ENCODE data around the gene KIF5C. TPM values are rescaled to one million over a fixed set of nuclear protein-coding genes. Genes with fewer than 3 reads are reported as not detected.

The KIF5C gene
- polyA plus RNA-seq, 1 donor (not counting 4 experiments of a cell fraction or from before 2014, with no cell fraction given), result 0.03 TPM

GRCh38 chr2:148885988-148886387 is 11.0 kb downstream of the KIF5C start:
- no peak overlapping the region for H3K9ac ChIP-seq (ENCODE audit: control insufficient read depth, extremely low read depth, insufficient read depth, low read length)
- no peak overlapping the region for H3K4me2 ChIP-seq (ENCODE audit: control insufficient read depth, extremely low read depth, insufficient read depth, low read depth, low read length)
- H3K4me1 ChIP-seq (ENCODE audit: control insufficient read depth, extremely low read depth, insufficient read depth, low read length), result no peaks in the 10 kb centered on the region
- H3K27me3 ChIP-seq (ENCODE audit: control insufficient read depth, extremely low read depth, insufficient read depth, low read length), result peaks cover 48% of the 10 kb centered on the region
- no peak overlapping the region for H2AFZ ChIP-seq (ENCODE audit: control insufficient read depth, low read length)
- no peaks in the 10 kb centered on the region for H3K79me2 ChIP-seq (ENCODE audit: control insufficient read depth, insufficient read depth, low read length)
- TF ChIP-seq EZH2 (IDR thresholded peaks at IDR 0.05; ENCODE audit: low read length) (no peak), CTCF (optimal IDR thresholded peaks at IDR 0.05 in 1 of 3, IDR thresholded peaks at IDR 0.05 in 1 of 3, conservative IDR thresholded peaks at IDR 0.05 in 1 of 3; ENCODE audit: extremely low read depth in 1 of 3, insufficient read depth in 2 of 3, low read length in 3 of 3) (no peak)
- H3K9me1 ChIP-seq (ENCODE audit: control insufficient read depth, extremely low read depth, insufficient read depth, low read length), result no peaks in the 10 kb centered on the region
- no peaks in the 10 kb centered on the region for H3K36me3 ChIP-seq (ENCODE audit: control insufficient read depth in 2 of 2, extremely low read depth in 1 of 2, insufficient read depth in 2 of 2, low read length in 2 of 2)
- no peak overlapping the region for H3K4me3 ChIP-seq (ENCODE audit: control insufficient read depth in 2 of 3, extremely low read depth in 1 of 3, insufficient read depth in 2 of 3, low read depth in 1 of 3, low read length in 3 of 3)
- FAIRE-seq (no peak), DNase-seq (ENCODE audit: low read depth, low spot score) (no peak)
- dilution Hi-C loops (cut with MboI; ENCODE audit: extremely low pct_ligation_motif_present, low sequenced_read_pairs), result no loop called here
- H3K9me3 ChIP-seq (ENCODE audit: control insufficient read depth, low read depth, low read length), result no peaks in the 10 kb centered on the region
- no peaks in the 10 kb centered on the region for H4K20me1 ChIP-seq (ENCODE audit: control insufficient read depth, extremely low read depth, insufficient read depth, low read length)
- no peak overlapping the region for H3K27ac ChIP-seq (ENCODE audit: control insufficient read depth, insufficient read depth, low read length)

- Histone ChIP-seq H3K9me3 (ENCODE audit: control insufficient read depth, low read depth, low read length) (no peaks in the 10 kb centered on the region), H3K27ac (ENCODE audit: control insufficient read depth, insufficient read depth, low read length) (no peak overlapping the region), H3K79me2 (ENCODE audit: control insufficient read depth, insufficient read depth, low read length) (no peaks in the 10 kb centered on the region), H3K36me3 (ENCODE audit: control insufficient read depth in 2 of 2, extremely low read depth in 1 of 2, insufficient read depth in 2 of 2, low read length in 2 of 2) (no peaks in the 10 kb centered on the region), H3K9ac (ENCODE audit: control insufficient read depth, extremely low read depth, insufficient read depth, low read length) (no peak overlapping the region), H3K9me1 (ENCODE audit: control insufficient read depth, extremely low read depth, insufficient read depth, low read length) (no peaks in the 10 kb centered on the region), H3K4me2 (ENCODE audit: control insufficient read depth, extremely low read depth, insufficient read depth, low read depth, low read length) (no peak overlapping the region), H3K4me1 (ENCODE audit: control insufficient read depth, extremely low read depth, insufficient read depth, low read length) (no peaks in the 10 kb centered on the region), H4K20me1 (ENCODE audit: control insufficient read depth, extremely low read depth, insufficient read depth, low read length) (no peaks in the 10 kb centered on the region), H3K27me3 (ENCODE audit: control insufficient read depth, extremely low read depth, insufficient read depth, low read length) (peaks cover 51% of the 10 kb centered on the region), H2AFZ (ENCODE audit: control insufficient read depth, low read length) (no peak overlapping the region), H3K4me3 (ENCODE audit: control insufficient read depth in 2 of 3, extremely low read depth in 1 of 3, insufficient read depth in 2 of 3, low read depth in 1 of 3, low read length in 3 of 3) (no peak overlapping the region)
- TF ChIP-seq EZH2 (IDR thresholded peaks at IDR 0.05; ENCODE audit: low read length), result peak; percentile 13
- no peak for TF ChIP-seq CTCF (optimal IDR thresholded peaks at IDR 0.05 in 1 of 3, IDR thresholded peaks at IDR 0.05 in 1 of 3, conservative IDR thresholded peaks at IDR 0.05 in 1 of 3; ENCODE audit: extremely low read depth in 1 of 3, insufficient read depth in 2 of 3, low read length in 3 of 3)
- DNase-seq (ENCODE audit: low read depth, low spot score) (no peak), FAIRE-seq (no peak)
- dilution Hi-C loops (cut with MboI; ENCODE audit: extremely low pct_ligation_motif_present, low sequenced_read_pairs), result no loop called here
These were observed 12.4 kb downstream of the KIF5C start for GRCh38 chr2:148887350-148888002.
